H1 (cell line): ENCODE results near the gene FAM163A.

Experiments used
- CTCF ChIP-seq, 3 experiments: IDR thresholded peaks; 1 replicate in 2 of 3; 2 replicates in 1 of 3; pipeline versions ENCODE4 v1.5.1 to v1.6.1; 2011; ENCODE audit warnings: low read length in 3 of 3, mild to moderate bottlenecking in 3 of 3, inconsistent platforms in 2 of 3, low read depth in 1 of 3, moderate library complexity in 1 of 3; ENCODE audit not compliant: insufficient read depth in 1 of 3; ENCODE audit errors: control extremely low read depth in 1 of 3
- EZH2 ChIP-seq: fragments of 200-600 bp; sonication (generic); IDR thresholded peaks from 2 replicates; pipeline ENCODE4 v1.7.1; 2012; ENCODE audit warnings: low read depth, mild to moderate bottlenecking, moderate library complexity, low read length, inconsistent platforms; ENCODE audit not compliant: severe bottlenecking
- HDAC6 ChIP-seq: IDR thresholded peaks from one replicate; pipeline ENCODE4 v1.7.1; 2012; ENCODE audit warnings: low read depth, mild to moderate bottlenecking, inconsistent platforms, low read length, moderate library complexity
- YY1 ChIP-seq: IDR thresholded peaks from 2 replicates; pipeline ENCODE4 v1.6.1; 2011; ENCODE audit warnings: low read depth, mild to moderate bottlenecking, low read length

- TF ChIP-seq EZH2 (peak; percentile 55), CTCF (IDR thresholded peaks at IDR 0.05; ENCODE audit: control extremely low read depth in 1 of 3, insufficient read depth in 1 of 3, low read depth in 1 of 3, low read length in 3 of 3) (no peak), HDAC6 (no peak), YY1 (no peak)
Observed at GRCh38 chr1:179743679-179744400, 749 bp downstream of the FAM163A start.
